Peyer's patch (tissue), 4 donors: ENCODE measurements around the gene AFF2. TPM values are rescaled to one million over a fixed set of nuclear protein-coding genes. Genes with fewer than 3 reads are reported as not detected.

Source experiments
- DNase-seq, 3 donors: peaks; one replicate each; pipeline ENCODE4 v3.0.0-alpha.2; 2017 to 2019
- H3K27ac ChIP-seq, 4 donors: fragments of 200-600 bp; sonication (generic); one replicate each; pipeline ENCODE4 v1.5.1; 2016 to 2019
- H3K27me3 ChIP-seq, 2 donors: fragments of 200-600 bp; sonication (generic); one replicate each; pipeline ENCODE4 v1.5.1; 2019
- H3K36me3 ChIP-seq, 3 donors: fragments of 200-600 bp; sonication (generic); one replicate each; pipeline ENCODE4 v1.5.1; 2016 to 2019
- H3K4me1 ChIP-seq, 4 donors: fragments of 200-600 bp; sonication (generic); one replicate each; pipeline ENCODE4 v1.5.1; 2016 to 2019
- H3K4me3 ChIP-seq, 4 donors: fragments of 200-600 bp; sonication (generic); 1 replicate in 3 of 4; 2 replicates in 1 of 4; pipeline ENCODE4 v1.5.1; 2016 to 2019; ENCODE audit warnings: mild to moderate bottlenecking in 1 of 4
- H3K9me3 ChIP-seq, 4 donors: fragments of 200-600 bp; sonication (generic); one replicate each; pipeline ENCODE4 v1.5.1; 2016 to 2019; ENCODE audit warnings: mild to moderate bottlenecking in 1 of 4
- CTCF ChIP-seq, 6 experiments: fragments of 450-650 bp in 4 of 6; fragments of 200-600 bp in 2 of 6; sonication (generic) in 1 of 6; IDR thresholded peaks; one replicate each; pipeline ENCODE4 v1.5.1; 2017 to 2019; ENCODE audit warnings: antibody characterized with exemption in 6 of 6, mild to moderate bottlenecking in 3 of 6, moderate library complexity in 1 of 6
- POLR2A ChIP-seq, 2 donors: fragments of 450-650 bp; IDR thresholded peaks; one replicate each; pipeline ENCODE4 v1.5.1; 2017; ENCODE audit warnings: antibody characterized with exemption in 2 of 2, mild to moderate bottlenecking in 2 of 2, moderate library complexity in 2 of 2
- total RNA-seq, 4 donors: library from RNA; depleted of rRNA; stranded (reverse); fragments of >200 nt; gene quantifications; one replicate each; pipeline ENCODE4 v1.1.0, GENCODE V29; 2016

AFF2 gene
- total RNA-seq, 4 donors from 2014 or later, result 0.18 to 2.5 (median 1.9) TPM; not detected in 1

- no peaks in the 10 kb centered on the region for H3K9me3 ChIP-seq
- H3K27me3 ChIP-seq, result no peaks in the 10 kb centered on the region
- H3K27ac ChIP-seq, result no peak overlapping the region
- TF ChIP-seq POLR2A (IDR thresholded peaks at IDR 0.05), result no peak
- TF ChIP-seq CTCF (IDR thresholded peaks at IDR 0.05), result no peak
- no peaks in the 10 kb centered on the region for H3K36me3 ChIP-seq
- no peak overlapping the region for H3K4me3 ChIP-seq
- H3K4me1 ChIP-seq, result no peaks in the 10 kb centered on the region
- no peak for DNase-seq
Observed at GRCh38 chrX:148872161-148872535, 371.7 kb downstream of the AFF2 start.

GRCh38 chrX:148872881-148873280 is 372.5 kb downstream of the AFF2 start:
- Histone ChIP-seq H3K4me3 (no peak overlapping the region), H3K4me1 (no peaks in the 10 kb centered on the region), H3K9me3 (no peaks in the 10 kb centered on the region), H3K27ac (no peak overlapping the region), H3K36me3 (no peaks in the 10 kb centered on the region), H3K27me3 (no peaks in the 10 kb centered on the region)
- no peak for TF ChIP-seq POLR2A (IDR thresholded peaks at IDR 0.05)
- TF ChIP-seq CTCF (IDR thresholded peaks at IDR 0.05), result no peak
- DNase-seq, result no peak

- TF ChIP-seq POLR2A (IDR thresholded peaks at IDR 0.05) (no peak), CTCF (IDR thresholded peaks at IDR 0.05) (no peak)
- Histone ChIP-seq H3K27ac (no peak overlapping the region), H3K4me1 (no peaks in the 10 kb centered on the region), H3K9me3 (no peaks in the 10 kb centered on the region), H3K27me3 (no peaks in the 10 kb centered on the region), H3K36me3 (no peaks in the 10 kb centered on the region), H3K4me3 (no peak overlapping the region)
- no peak for DNase-seq
Observed at GRCh38 chrX:148874636-148875246, 374.3 kb downstream of the AFF2 start.

GRCh38 chrX:148878371-148878770 is 378.0 kb downstream of the AFF2 start:
- Histone ChIP-seq H3K27me3 (no peaks in the 10 kb centered on the region), H3K27ac (no peak overlapping the region), H3K36me3 (no peaks in the 10 kb centered on the region), H3K9me3 (no peaks in the 10 kb centered on the region), H3K4me3 (no peak overlapping the region), H3K4me1 (no peaks in the 10 kb centered on the region)
- TF ChIP-seq POLR2A (IDR thresholded peaks at IDR 0.05) (no peak), CTCF (IDR thresholded peaks at IDR 0.05) (no peak)
- DNase-seq, result no peak

GRCh38 chrX:148885203-148885602 is 384.8 kb downstream of the AFF2 start:
- DNase-seq, result no peak
- Histone ChIP-seq H3K27ac (no peak overlapping the region), H3K4me1 (no peaks in the 10 kb centered on the region), H3K9me3 (no peaks in the 10 kb centered on the region), H3K36me3 (no peaks in the 10 kb centered on the region), H3K4me3 (no peak overlapping the region), H3K27me3 (no peaks in the 10 kb centered on the region)
- TF ChIP-seq CTCF (IDR thresholded peaks at IDR 0.05) (no peak), POLR2A (IDR thresholded peaks at IDR 0.05) (no peak)

GRCh38 chrX:148893395-148893794 is 393.0 kb downstream of the AFF2 start:
- Histone ChIP-seq H3K4me3 (no peak overlapping the region), H3K9me3 (no peaks in the 10 kb centered on the region), H3K36me3 (no peaks in the 10 kb centered on the region), H3K4me1 (no peaks in the 10 kb centered on the region), H3K27me3 (no peaks in the 10 kb centered on the region), H3K27ac (no peak overlapping the region)
- DNase-seq, result no peak
- TF ChIP-seq CTCF (IDR thresholded peaks at IDR 0.05) (no peak), POLR2A (IDR thresholded peaks at IDR 0.05) (no peak)
